ENCODE data around the gene TNFAIP3. TPM values are rescaled to one million over a fixed set of nuclear protein-coding genes. Genes with fewer than 3 reads are reported as not detected.

Gene TNFAIP3
- total and polyA plus RNA-seq, 2 experiments from 2014 or later: 73.4 to 141 TPM

DNA sequence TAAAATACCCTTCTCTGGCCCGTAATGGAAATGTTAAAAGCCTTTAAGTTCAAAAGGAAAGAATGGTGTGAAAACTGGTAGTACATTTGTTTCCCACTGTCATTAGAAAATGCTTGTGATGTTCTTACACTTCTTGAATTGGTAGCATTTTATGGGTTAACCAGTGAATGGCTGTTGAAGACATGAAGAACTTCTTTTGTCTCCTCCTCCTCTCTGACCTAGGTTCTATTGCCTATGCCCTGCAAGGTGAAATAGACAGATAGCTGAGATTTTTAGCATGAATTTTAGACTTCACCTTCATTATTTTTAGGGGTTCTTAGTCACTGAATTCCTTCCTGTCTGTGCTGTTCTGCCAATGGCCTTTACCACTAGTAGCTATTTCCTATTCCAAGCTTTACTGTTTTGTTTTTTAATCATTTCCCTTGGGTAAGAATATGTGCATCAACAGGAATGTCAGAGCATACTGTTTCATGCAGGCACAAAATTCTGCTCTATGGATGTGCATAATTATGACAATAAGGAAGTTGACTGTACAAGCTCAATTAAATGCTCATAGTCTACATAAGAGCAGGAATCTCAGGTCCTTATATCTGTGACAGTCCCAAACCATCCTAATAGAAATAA, 4.9 kb downstream of the TNFAIP3 start:
- H3K4me1 ChIP-seq (ENCODE audit: insufficient read depth): peaks cover 5% of the 10 kb centered on the region
- H3K79me2 ChIP-seq: peaks cover 60% of the 10 kb centered on the region
- 87% methylated on average over 1 of the region's 1 CpG for WGBS (ENCODE audit: low lambda C conversion rate, missing lambda C conversion rate)
- DNase-seq (ENCODE audit: low spot score): no peak
- H3K9me2 ChIP-seq (replicated peaks; ENCODE audit: insufficient read depth): no peaks in the 10 kb centered on the region
- peak overlapping the region; percentile 54 for H3K27ac ChIP-seq
- no peaks in the 10 kb centered on the region for H3K27me3 ChIP-seq
- H3K36me3 ChIP-seq (replicated peaks; ENCODE audit: insufficient read depth, low read depth): peaks cover 6% of the 10 kb centered on the region
- H3K9me3 ChIP-seq (ENCODE audit: low read depth): no peaks in the 10 kb centered on the region
- H4K20me1 ChIP-seq (ENCODE audit: insufficient read depth, poor library complexity, severe bottlenecking): peaks cover 4% of the 10 kb centered on the region
- H2AFZ ChIP-seq: no peak overlapping the region
- no peak overlapping the region for H3K4me3 ChIP-seq
- peak overlapping the region; percentile 72 for H3K4me2 ChIP-seq
- no peak for TF ChIP-seq EZH2 (IDR thresholded peaks at IDR 0.05; ENCODE audit: borderline replicate concordance)
- TF ChIP-seq, protein P1, sequence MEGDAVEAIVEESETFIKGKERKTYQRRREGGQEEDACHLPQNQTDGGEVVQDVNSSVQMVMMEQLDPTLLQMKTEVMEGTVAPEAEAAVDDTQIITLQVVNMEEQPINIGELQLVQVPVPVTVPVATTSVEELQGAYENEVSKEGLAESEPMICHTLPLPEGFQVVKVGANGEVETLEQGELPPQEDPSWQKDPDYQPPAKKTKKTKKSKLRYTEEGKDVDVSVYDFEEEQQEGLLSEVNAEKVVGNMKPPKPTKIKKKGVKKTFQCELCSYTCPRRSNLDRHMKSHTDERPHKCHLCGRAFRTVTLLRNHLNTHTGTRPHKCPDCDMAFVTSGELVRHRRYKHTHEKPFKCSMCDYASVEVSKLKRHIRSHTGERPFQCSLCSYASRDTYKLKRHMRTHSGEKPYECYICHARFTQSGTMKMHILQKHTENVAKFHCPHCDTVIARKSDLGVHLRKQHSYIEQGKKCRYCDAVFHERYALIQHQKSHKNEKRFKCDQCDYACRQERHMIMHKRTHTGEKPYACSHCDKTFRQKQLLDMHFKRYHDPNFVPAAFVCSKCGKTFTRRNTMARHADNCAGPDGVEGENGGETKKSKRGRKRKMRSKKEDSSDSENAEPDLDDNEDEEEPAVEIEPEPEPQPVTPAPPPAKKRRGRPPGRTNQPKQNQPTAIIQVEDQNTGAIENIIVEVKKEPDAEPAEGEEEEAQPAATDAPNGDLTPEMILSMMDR (IDR thresholded peaks at IDR 0.05; ENCODE audit: poor library complexity): no peak
- no peak for TF ChIP-seq EZH2phosphoT487 (IDR thresholded peaks at IDR 0.05; ENCODE audit: low read depth, severe bottlenecking, unreplicated experiment)

DNA sequence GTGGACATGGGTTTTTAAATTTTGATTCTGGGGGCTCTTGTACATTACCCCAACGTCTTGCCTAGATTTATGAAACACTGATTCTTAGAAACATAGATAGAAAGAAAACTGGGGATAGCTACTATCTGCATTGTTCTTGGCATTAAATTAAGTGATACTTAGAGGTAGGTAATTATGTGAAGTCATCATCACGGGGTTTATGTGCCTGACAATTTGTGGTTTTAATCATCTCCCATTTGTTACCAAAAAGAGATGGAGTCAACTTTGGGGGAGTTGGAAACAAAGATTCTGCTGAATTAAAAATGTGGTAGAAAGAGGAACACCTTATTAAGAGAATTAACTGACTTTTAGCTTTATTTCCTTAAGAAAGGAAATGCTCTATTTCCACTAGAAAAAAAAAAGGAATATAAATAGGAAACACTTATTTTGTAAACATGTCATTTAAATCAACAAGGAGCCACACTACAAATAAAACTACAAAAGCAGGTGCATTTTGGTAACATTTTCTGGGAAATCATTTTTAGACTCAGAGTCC, 5.6 kb downstream of the TNFAIP3 start:
- Histone ChIP-seq H3K36me3 (replicated peaks; ENCODE audit: insufficient read depth, low read depth) (peaks cover 6% of the 10 kb centered on the region), H3K79me2 (peaks cover 56% of the 10 kb centered on the region), H4K20me1 (ENCODE audit: insufficient read depth, poor library complexity, severe bottlenecking) (peaks cover 4% of the 10 kb centered on the region), H3K27ac (peak overlapping the region; percentile 54), H3K4me2 (peak overlapping the region; percentile 72), H3K9me2 (replicated peaks; ENCODE audit: insufficient read depth) (no peaks in the 10 kb centered on the region), H3K4me1 (ENCODE audit: insufficient read depth) (peaks cover 5% of the 10 kb centered on the region), H3K9me3 (ENCODE audit: low read depth) (no peaks in the 10 kb centered on the region), H3K27me3 (no peaks in the 10 kb centered on the region), H2AFZ (no peak overlapping the region), H3K4me3 (no peak overlapping the region)
- 92% methylated on average over 2 of the region's 2 CpGs for WGBS (ENCODE audit: low lambda C conversion rate, missing lambda C conversion rate)
- DNase-seq (ENCODE audit: low spot score): no peak
- TF ChIP-seq EZH2 (IDR thresholded peaks at IDR 0.05; ENCODE audit: borderline replicate concordance) (no peak), EZH2phosphoT487 (IDR thresholded peaks at IDR 0.05; ENCODE audit: low read depth, severe bottlenecking, unreplicated experiment) (no peak)
- TF ChIP-seq, protein P1 (IDR thresholded peaks at IDR 0.05; ENCODE audit: poor library complexity): no peak

DNA sequence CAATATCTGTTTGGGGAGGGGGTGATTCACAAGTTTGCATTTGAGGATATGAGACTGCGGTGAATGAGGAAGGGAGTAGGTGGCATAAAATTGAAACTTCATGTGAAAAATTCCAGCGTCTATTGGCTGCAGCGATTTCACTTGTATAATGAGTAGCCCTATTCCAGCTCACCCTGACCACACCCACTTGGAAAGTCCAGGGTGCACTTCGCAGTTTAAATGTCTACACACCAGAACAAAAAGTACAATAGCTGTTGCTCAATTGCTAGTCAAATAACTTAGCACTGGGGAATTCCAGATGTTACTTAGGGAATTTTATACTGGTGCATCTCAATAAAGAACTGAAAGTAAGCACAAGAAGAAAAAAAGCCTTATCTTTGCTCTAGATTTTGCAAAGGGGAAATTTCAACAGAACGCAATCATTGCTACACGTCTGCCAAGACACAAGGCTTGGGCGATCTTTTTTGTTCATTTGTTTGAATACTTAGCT, 6.3 kb downstream of the TNFAIP3 start:
- Histone ChIP-seq H3K27ac (peak overlapping the region; percentile 69), H3K4me2 (peak overlapping the region; percentile 72), H3K4me3 (no peak overlapping the region), H3K27me3 (no peaks in the 10 kb centered on the region), H3K36me3 (replicated peaks; ENCODE audit: insufficient read depth, low read depth) (peaks cover 6% of the 10 kb centered on the region), H3K79me2 (peaks cover 49% of the 10 kb centered on the region), H3K9me2 (replicated peaks; ENCODE audit: insufficient read depth) (no peaks in the 10 kb centered on the region), H2AFZ (no peak overlapping the region), H3K9me3 (ENCODE audit: low read depth) (no peaks in the 10 kb centered on the region), H4K20me1 (ENCODE audit: insufficient read depth, poor library complexity, severe bottlenecking) (peaks cover 4% of the 10 kb centered on the region), H3K4me1 (ENCODE audit: insufficient read depth) (peaks cover 5% of the 10 kb centered on the region)
- DNase-seq (ENCODE audit: low spot score): peak; percentile 81
- TF ChIP-seq, protein P1 (IDR thresholded peaks at IDR 0.05; ENCODE audit: poor library complexity): no peak
- TF ChIP-seq EZH2 (IDR thresholded peaks at IDR 0.05; ENCODE audit: borderline replicate concordance) (no peak), EZH2phosphoT487 (IDR thresholded peaks at IDR 0.05; ENCODE audit: low read depth, severe bottlenecking, unreplicated experiment) (no peak)
- 59% methylated on average over 7 of the region's 7 CpGs for WGBS (ENCODE audit: low lambda C conversion rate, missing lambda C conversion rate)

Measured in hepatocyte (in vitro differentiated cells).